Lower lobe of right lung (tissue), 2 donors: ENCODE data around the gene VWC2L. TPM values are rescaled to one million over a fixed set of nuclear protein-coding genes. Genes with fewer than 3 reads are reported as not detected.

Source experiments
- ATAC-seq, 2 donors: fragments of 200-7000 bp; cut with Tn5 transposase; one replicate each; pipeline ENCODE4 v1.9.1; 2020 to 2022; ENCODE audit warnings: mild to moderate bottlenecking in 2 of 2, moderate library complexity in 2 of 2
- DNase-seq: peaks from one replicate; pipeline ENCODE4 v3.0.0-alpha.2; 2020
- H3K27ac ChIP-seq: fragments of 200-600 bp; one replicate; pipeline ENCODE4 v1.8.0; 2022
- H3K27me3 ChIP-seq: fragments of 200-600 bp; one replicate; pipeline ENCODE4 v1.8.0; 2022; ENCODE audit warnings: low read depth
- H3K36me3 ChIP-seq: fragments of 200-600 bp; one replicate; pipeline ENCODE4 v1.8.0; 2022; ENCODE audit warnings: mild to moderate bottlenecking
- H3K4me1 ChIP-seq: fragments of 200-600 bp; one replicate; pipeline ENCODE4 v1.8.0; 2022
- H3K4me3 ChIP-seq: fragments of 200-600 bp; one replicate; pipeline ENCODE4 v1.8.0; 2022; ENCODE audit warnings: mild to moderate bottlenecking
- H3K9me3 ChIP-seq: fragments of 200-600 bp; one replicate; pipeline ENCODE4 v1.8.0; 2022
- CTCF ChIP-seq: fragments of 200-600 bp; IDR thresholded peaks from one replicate; pipeline ENCODE4 v1.8.0; 2022; ENCODE audit warnings: antibody characterized with exemption, mild to moderate bottlenecking
- intact Hi-C: fragments of 100-400 bp; cut with DNase I; formaldehyde crosslinking; loops from one replicate; pipeline ENCODE4 v1.11.0; 2022
- total RNA-seq: library from RNA; stranded (reverse); fragmentation: NEBNext Ultra II Directional; extraction: Animal tissue kit (Norgen Biotek cat#: 25700); gene quantifications from one replicate; pipeline ENCODE4 v1.2.1, GENCODE V29; 2021
- donor health status: DM: no; HTN: yes; CAD: no; lungs with severe emphysema.

The VWC2L gene
- total RNA-seq, 1 donor from 2014 or later: not detected

DNA sequence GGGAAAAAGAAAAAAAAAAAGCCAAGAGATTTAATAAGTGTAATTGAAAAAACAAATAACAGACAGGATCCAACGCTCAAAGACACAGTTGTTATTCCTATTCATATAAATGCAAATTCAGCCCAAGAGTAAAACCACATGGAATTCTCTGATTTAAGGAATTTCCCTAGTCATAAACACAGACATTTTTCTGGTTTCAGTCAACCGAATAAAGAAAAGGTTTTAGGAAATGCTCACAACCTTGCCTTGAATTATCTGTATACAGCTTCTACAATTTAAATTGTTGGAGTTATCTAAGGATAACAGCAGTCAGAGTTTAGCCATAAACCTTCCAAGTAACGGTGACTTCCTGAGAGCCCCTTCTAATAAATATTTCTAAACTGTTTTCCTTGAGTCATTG lies 122.7 kb downstream of the VWC2L start:
- H3K36me3 ChIP-seq: no peaks in the 10 kb centered on the region
- no peak for DNase-seq
- H3K27me3 ChIP-seq: no peaks in the 10 kb centered on the region
- intact Hi-C loops: no loop called here
- no peaks in the 10 kb centered on the region for H3K9me3 ChIP-seq
- no peak overlapping the region for H3K4me3 ChIP-seq
- no peaks in the 10 kb centered on the region for H3K4me1 ChIP-seq
- no peak overlapping the region for H3K27ac ChIP-seq
- ATAC-seq: no peak
- TF ChIP-seq CTCF: no peak

GRCh38 chr2:214536625-214537024 lies 125.8 kb downstream of the VWC2L start:
- Histone ChIP-seq H3K4me1 (no peaks in the 10 kb centered on the region), H3K27ac (no peak overlapping the region), H3K9me3 (no peaks in the 10 kb centered on the region), H3K4me3 (no peak overlapping the region), H3K36me3 (no peaks in the 10 kb centered on the region), H3K27me3 (no peaks in the 10 kb centered on the region)
- intact Hi-C loops: no loop called here
- no peak for TF ChIP-seq CTCF
- DNase-seq: no peak
- ATAC-seq: no peak

- H3K9me3 ChIP-seq: no peaks in the 10 kb centered on the region
- H3K27me3 ChIP-seq: no peaks in the 10 kb centered on the region
- no peaks in the 10 kb centered on the region for H3K4me1 ChIP-seq
- no peaks in the 10 kb centered on the region for H3K36me3 ChIP-seq
- no peak overlapping the region for H3K4me3 ChIP-seq
- ATAC-seq (no peak), DNase-seq (no peak)
- TF ChIP-seq CTCF: no peak
- H3K27ac ChIP-seq: no peak overlapping the region
- intact Hi-C loops: no loop called here
Measured at GRCh38 chr2:214537929-214538328, 127.1 kb downstream of the VWC2L start.

DNA sequence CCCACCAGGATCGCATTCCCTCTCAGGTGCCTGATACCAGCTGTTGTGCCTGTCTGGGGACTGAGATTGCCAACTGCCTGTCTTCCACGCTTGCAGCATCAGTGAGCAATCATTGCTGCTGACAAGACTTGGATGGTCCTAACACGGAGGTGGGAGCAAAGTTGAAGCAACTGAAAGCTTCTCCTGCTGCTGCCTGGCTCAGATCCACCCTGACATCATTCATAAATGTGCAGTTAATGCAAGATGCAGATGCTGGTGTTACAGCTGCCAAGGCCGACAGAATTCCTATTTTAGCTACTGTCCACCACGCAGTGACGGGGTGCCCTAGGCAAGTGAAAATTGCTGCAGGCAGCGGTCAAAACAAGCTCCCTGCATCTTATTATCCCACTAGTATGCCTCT lies 131.4 kb downstream of the VWC2L start:
- no peaks in the 10 kb centered on the region for H3K27me3 ChIP-seq
- DNase-seq (no peak), ATAC-seq (no peak)
- H3K27ac ChIP-seq: no peak overlapping the region
- TF ChIP-seq CTCF: no peak
- H3K36me3 ChIP-seq: no peaks in the 10 kb centered on the region
- intact Hi-C loops: no loop called here
- no peak overlapping the region for H3K4me3 ChIP-seq
- H3K9me3 ChIP-seq: no peaks in the 10 kb centered on the region
- H3K4me1 ChIP-seq: no peaks in the 10 kb centered on the region

GRCh38 chr2:214542866-214543265 lies 132.0 kb downstream of the VWC2L start:
- no peaks in the 10 kb centered on the region for H3K9me3 ChIP-seq
- DNase-seq: no peak
- no peak for TF ChIP-seq CTCF
- intact Hi-C loops: no loop called here
- H3K4me1 ChIP-seq: no peaks in the 10 kb centered on the region
- no peak overlapping the region for H3K4me3 ChIP-seq
- H3K36me3 ChIP-seq: no peaks in the 10 kb centered on the region
- H3K27me3 ChIP-seq: no peaks in the 10 kb centered on the region
- ATAC-seq: no peak
- H3K27ac ChIP-seq: no peak overlapping the region

DNA sequence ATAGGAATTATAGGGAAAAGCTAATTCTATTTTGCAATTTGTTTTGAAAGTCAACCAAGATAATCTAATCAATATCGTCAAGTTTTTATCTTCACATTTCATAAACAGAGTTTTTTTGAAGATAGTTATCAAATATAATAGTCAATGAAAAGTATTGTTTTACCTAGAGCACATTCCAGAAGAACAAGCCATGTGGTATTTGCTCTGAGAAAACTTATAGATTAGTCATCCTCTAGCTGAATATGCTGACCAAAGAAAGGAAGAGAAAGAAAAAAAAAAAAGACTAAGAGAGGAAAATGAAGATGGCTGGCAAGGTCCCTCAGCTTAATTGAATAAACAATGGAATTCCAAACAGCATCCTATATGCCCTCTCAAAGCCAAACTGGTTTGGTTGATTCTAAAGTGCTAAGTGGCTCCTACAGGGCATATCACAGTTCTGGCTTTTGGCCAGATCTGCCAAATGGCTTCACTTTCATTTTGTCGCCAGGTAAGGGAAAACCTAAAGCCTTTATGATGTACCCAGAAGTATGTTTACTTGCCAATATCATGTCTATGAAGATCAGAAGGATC lies 132.6 kb downstream of the VWC2L start:
- Histone ChIP-seq H3K27ac (no peak overlapping the region), H3K4me3 (no peak overlapping the region), H3K27me3 (no peaks in the 10 kb centered on the region), H3K36me3 (no peaks in the 10 kb centered on the region), H3K9me3 (no peaks in the 10 kb centered on the region), H3K4me1 (no peaks in the 10 kb centered on the region)
- intact Hi-C loops: no loop called here
- DNase-seq: no peak
- TF ChIP-seq CTCF: no peak
- no peak for ATAC-seq
